Gastroesophageal sphincter (tissue), 3 donors: ENCODE data around the gene CEP112.

Experiments
- CTCF ChIP-seq, 4 experiments: fragments of 200-600 bp in 2 of 4; fragments of 450-650 bp in 2 of 4; sonication (generic) in 1 of 4; IDR thresholded peaks; one replicate each; pipeline ENCODE4 v1.5.1; 2017 to 2019; ENCODE audit warnings: antibody characterized with exemption in 4 of 4, mild to moderate bottlenecking in 2 of 4, moderate library complexity in 2 of 4
- POLR2A ChIP-seq, 2 donors: fragments of 450-650 bp; IDR thresholded peaks; one replicate each; pipeline ENCODE4 v1.6.1; 2017; ENCODE audit warnings: antibody characterized with exemption in 2 of 2, mild to moderate bottlenecking in 2 of 2, moderate library complexity in 1 of 2
- POLR2AphosphoS5 ChIP-seq: sonication (generic); formaldehyde crosslinking; IDR thresholded peaks from one replicate; pipeline ENCODE4 v1.6.1; 2017; ENCODE audit warnings: antibody characterized with exemption

GRCh38 chr17:65593092-65593854, 598.7 kb downstream of the CEP112 start:
- TF ChIP-seq CTCF (IDR thresholded peaks at IDR 0.05) (no peak), POLR2AphosphoS5 (no peak), POLR2A (IDR thresholded peaks at IDR 0.05) (no peak)
